HCT116 (cell line): Measurements from ENCODE around the gene CLN6. TPM values are rescaled to one million over a fixed set of nuclear protein-coding genes. Genes with fewer than 3 reads are reported as not detected.

Experiments used
- ATAC-seq: fragments of 200-7000 bp; cut with Tn5 transposase; 2 replicates; pipeline ENCODE4 v1.9.1; 2020; ENCODE audit warnings: mild to moderate bottlenecking, moderate library complexity
- BruUV-seq: library from RNA; stranded (reverse); fragments of 400-500 nt; replicated peaks from 2 replicates; lab custom pipeline; 2021; lab: Mats Ljungman, UMichigan
- CTCF ChIA-PET: fragments of 300-600 bp; sonication (Branson Sonifier 250); formaldehyde crosslinking; loops from one replicate; lab custom pipeline; 2021; ENCODE audit warnings: antibody characterized with exemption; lab: Charles Lee
- POLR2A ChIA-PET: fragments of 300-600, 350-600 bp; sonication (Branson Sonifier 250); formaldehyde crosslinking; loops from one replicate; lab custom pipeline; 2021; ENCODE audit warnings: antibody characterized with exemption; lab: Charles Lee
- RAD21 ChIA-PET, 2 experiments: fragments of 300-600 bp; sonication (Branson Sonifier 250); formaldehyde crosslinking; loops; one replicate each; lab custom pipeline; 2023; ENCODE audit warnings: low total read pairs in 2 of 2; ENCODE audit not compliant: uncharacterized antibody in 2 of 2, unreplicated experiment in 2 of 2, low non-redundant PET in 1 of 2; lab: Charles Lee
- DNase-seq: peaks from one replicate; pipeline ENCODE4 v3.0.0-alpha.2; 2010; ENCODE audit warnings: low read depth, low spot score
- H2AFZ ChIP-seq: fragments of 200-600 bp; shearing (Covaris generic), sonication (generic); 2 replicates; pipeline ENCODE4 v1.6.1; 2017; ENCODE audit warnings: low read depth, mixed run types, mixed read lengths, antibody characterized with exemption, low read length; ENCODE audit not compliant: poor library complexity, severe bottlenecking
- H3K27ac ChIP-seq: 2 replicates; pipeline ENCODE4 v1.5.1; 2012; ENCODE audit warnings: low read depth, low read length
- H3K27me3 ChIP-seq: fragments of 200-600 bp; sonication (generic); 2 replicates; pipeline ENCODE4 v1.6.1; 2016; ENCODE audit warnings: mixed run types, low read length, mixed read lengths; ENCODE audit not compliant: insufficient read depth
- H3K36me3 ChIP-seq, 2 experiments: fragments of 200-500 bp in 1 of 2; fragments of 200-600 bp in 1 of 2; sonication (Bioruptor generic) in 1 of 2; sonication (generic) in 1 of 2; 2 replicates each; pipeline versions ENCODE4 v1.5.1 to v1.6.1; 2014 to 2016; ENCODE audit warnings: low read length in 2 of 2, inconsistent platforms in 1 of 2, mixed read lengths in 1 of 2, mixed run types in 1 of 2; ENCODE audit not compliant: insufficient read depth in 2 of 2, control insufficient read depth in 1 of 2
- H3K4me1 ChIP-seq, 2 experiments: fragments of 200-600 bp in 1 of 2; sonication (generic) in 1 of 2; 2 replicates each; pipeline versions ENCODE4 v1.5.1 to v1.6.1; 2012 to 2017; ENCODE audit warnings: low read length in 2 of 2, inconsistent platforms in 1 of 2, mild to moderate bottlenecking in 1 of 2, mixed read lengths in 1 of 2, mixed run types in 1 of 2, moderate library complexity in 1 of 2; ENCODE audit not compliant: insufficient read depth in 2 of 2, control insufficient read depth in 1 of 2
- H3K4me2 ChIP-seq: fragments of 200-600 bp; sonication (generic); 2 replicates; pipeline ENCODE4 v1.6.1; 2017; ENCODE audit warnings: mixed run types, low read length, mixed read lengths
- H3K4me3 ChIP-seq, 2 experiments: fragments of 200-600 bp in 1 of 2; sonication (generic) in 1 of 2; replicated peaks in 1 of 2; 2 replicates each; pipeline ENCODE4 v1.5.1; 2011 to 2016; ENCODE audit warnings: low read length in 2 of 2, control low read depth in 1 of 2, low read depth in 1 of 2, mild to moderate bottlenecking in 1 of 2, mixed read lengths in 1 of 2, mixed run types in 1 of 2
- H3K79me2 ChIP-seq: fragments of 200-600 bp; sonication (generic); 2 replicates; pipeline ENCODE4 v1.6.1; 2017; ENCODE audit warnings: mild to moderate bottlenecking, mixed run types, low read length, moderate library complexity, mixed read lengths; ENCODE audit not compliant: insufficient read depth
- H3K9ac ChIP-seq: fragments of 200-600 bp; sonication (generic); 2 replicates; pipeline ENCODE4 v1.6.1; 2016; ENCODE audit warnings: low read length, mixed read lengths
- H3K9me2 ChIP-seq: fragments of 200-600 bp; sonication (generic), shearing (Covaris generic); 2 replicates; pipeline ENCODE4 v1.6.1; 2017; ENCODE audit warnings: mixed run types, mild to moderate bottlenecking, moderate library complexity; ENCODE audit not compliant: insufficient read depth
- H3K9me3 ChIP-seq, 2 experiments: fragments of 200-500 bp in 1 of 2; fragments of 200-600 bp in 1 of 2; sonication (Bioruptor generic) in 1 of 2; sonication (generic) in 1 of 2; 2 replicates each; pipeline ENCODE4 v1.6.1; 2014 to 2017; ENCODE audit warnings: low read length in 2 of 2, mixed read lengths in 2 of 2, inconsistent platforms in 1 of 2, low read depth in 1 of 2, mild to moderate bottlenecking in 1 of 2, mixed run types in 1 of 2, moderate library complexity in 1 of 2; ENCODE audit not compliant: control insufficient read depth in 1 of 2, insufficient read depth in 1 of 2
- H4K20me1 ChIP-seq: fragments of 200-600 bp; sonication (generic), shearing (Covaris generic); 2 replicates; pipeline ENCODE4 v1.6.1; 2017; ENCODE audit warnings: mixed run types, mild to moderate bottlenecking, moderate library complexity; ENCODE audit not compliant: insufficient read depth
- CBX3 ChIP-seq: IDR thresholded peaks from 2 replicates; pipeline ENCODE4 v1.6.1; 2012; ENCODE audit warnings: low read depth
- CEBPB ChIP-seq: IDR thresholded peaks from 2 replicates; pipeline ENCODE4 v1.6.1; 2012; ENCODE audit warnings: low read depth
- EGR1 ChIP-seq: IDR thresholded peaks from 2 replicates; pipeline ENCODE4 v1.6.1; 2012; ENCODE audit warnings: low read depth
- ELF1 ChIP-seq: IDR thresholded peaks from 2 replicates; pipeline ENCODE4 v1.6.1; 2012; ENCODE audit warnings: low read depth, borderline replicate concordance
- EZH2 ChIP-seq: fragments of 200-600 bp; sonication (generic); IDR thresholded peaks from 2 replicates; pipeline ENCODE4 v1.6.1; 2017; ENCODE audit warnings: antibody characterized with exemption, mixed run types
- EZH2phosphoT487 ChIP-seq: fragments of 200-600 bp; IDR thresholded peaks from 2 replicates; pipeline ENCODE4 v1.6.1; 2018; ENCODE audit warnings: antibody characterized with exemption, borderline replicate concordance
- FOSL1 ChIP-seq: IDR thresholded peaks from 2 replicates; pipeline ENCODE4 v1.6.1; 2012; ENCODE audit warnings: low read depth
- JUND ChIP-seq: IDR thresholded peaks from 2 replicates; pipeline ENCODE4 v1.6.1; 2012
- POLR2AphosphoS5 ChIP-seq: IDR thresholded peaks from 2 replicates; pipeline ENCODE4 v1.6.1; 2011; ENCODE audit warnings: mild to moderate bottlenecking, low read depth, low read length, moderate library complexity
- RAD21 ChIP-seq: IDR thresholded peaks from 2 replicates; pipeline ENCODE4 v1.6.1; 2012; ENCODE audit warnings: low read depth, mild to moderate bottlenecking
- SIN3A ChIP-seq: IDR thresholded peaks from 2 replicates; pipeline ENCODE4 v1.6.1; 2012; ENCODE audit warnings: low read depth
- SP1 ChIP-seq: IDR thresholded peaks from 2 replicates; pipeline ENCODE4 v1.6.1; 2012; ENCODE audit warnings: low read depth
- YY1 ChIP-seq: IDR thresholded peaks from 2 replicates; pipeline ENCODE4 v1.6.1; 2011; ENCODE audit warnings: low read length, low read depth, moderate library complexity, mild to moderate bottlenecking; ENCODE audit not compliant: insufficient replicate concordance; ENCODE audit errors: extremely low read depth
- ZNF274 ChIP-seq: fragments of 200-500 bp; sonication (Bioruptor generic); IDR thresholded peaks from 2 replicates; pipeline ENCODE4 v1.6.1; 2014; ENCODE audit warnings: mild to moderate bottlenecking, low read depth, low read length, inconsistent platforms
- intact Hi-C: fragments of 100-400 bp; cut with micrococcal nuclease; formaldehyde crosslinking; loops from 2 replicates; pipeline ENCODE4 v1.10.0; 2022
- total RNA-seq: library from RNA; stranded (reverse); gene quantifications from one replicate; pipeline ENCODE4 v1.2.1, GENCODE V29; 2021; ENCODE audit not compliant: unreplicated experiment
- TF ChIP-seq, protein P1 (sequence below): IDR thresholded peaks from 2 replicates; pipeline ENCODE4 v1.6.1; 2012
- TF ChIP-seq, protein P2 (sequence below): IDR thresholded peaks from 2 replicates; pipeline ENCODE4 v1.6.1; 2012; ENCODE audit warnings: low read depth
- TF ChIP-seq, protein P3 (sequence below): IDR thresholded peaks from 2 replicates; pipeline ENCODE4 v1.6.1; 2011; ENCODE audit warnings: mild to moderate bottlenecking, low read length, moderate library complexity; ENCODE audit not compliant: insufficient replicate concordance; ENCODE audit errors: extremely low read depth

Gene CLN6
- total RNA-seq, 1 experiment from 2014 or later, result 44.1 TPM

DNA sequence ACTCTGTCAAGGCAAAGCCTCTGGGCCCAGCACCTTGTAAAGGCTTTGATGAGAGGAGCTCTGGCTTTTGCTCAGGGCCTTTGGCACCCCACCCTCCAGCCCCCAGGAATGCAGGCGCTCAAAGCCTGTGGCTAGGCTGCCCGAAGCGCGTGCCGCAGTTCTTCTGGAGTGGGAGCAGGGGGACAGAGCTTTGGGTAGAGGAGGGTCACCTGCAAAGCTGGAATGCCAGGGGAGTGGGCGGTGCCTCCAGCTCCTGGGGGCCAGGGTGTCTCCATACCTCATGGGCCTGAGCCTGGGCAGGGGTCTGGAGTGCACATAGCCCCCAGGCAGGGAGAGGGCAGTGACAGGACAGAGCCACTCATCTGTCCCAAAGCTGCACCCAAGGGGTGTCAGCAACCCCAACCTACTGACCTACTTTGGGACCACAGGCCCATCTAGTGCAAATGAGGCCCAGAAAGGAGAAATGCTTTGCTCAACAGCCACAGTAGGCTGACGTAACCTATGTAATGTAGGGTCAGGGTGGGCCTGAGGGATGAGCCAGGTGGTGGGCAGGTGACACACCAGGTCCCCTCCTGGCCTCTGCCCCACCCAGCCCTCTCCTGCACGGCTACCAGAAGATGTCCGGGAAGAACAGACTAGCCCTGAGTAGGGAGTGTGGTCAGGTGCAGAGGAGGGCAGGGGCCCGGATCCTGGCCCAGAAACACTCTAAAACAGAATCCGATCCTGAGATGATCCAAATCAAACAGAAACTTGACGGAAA, 22.2 kb downstream of the CLN6 start:
- ATAC-seq (no peak), DNase-seq (no peak)
- no peak overlapping the region for H2AFZ ChIP-seq
- H3K4me3 ChIP-seq, result no peak overlapping the region
- H3K9me2 ChIP-seq, result no peaks in the 10 kb centered on the region
- no peaks in the 10 kb centered on the region for H3K27me3 ChIP-seq
- ChIA-PET POLR2A (no interaction called here), RAD21 (no interaction called here), CTCF (no interaction called here)
- H3K36me3 ChIP-seq, result no peaks in the 10 kb centered on the region; a peak in 1 of 4 replicates
- H3K9ac ChIP-seq, result no peak overlapping the region
- H3K4me1 ChIP-seq, result peaks cover 6 to 20% of the 10 kb centered on the region in 2 experiments; a peak in 3 of 4 replicates
- TSS peak; percentile 38 for BruUV-seq
- intact Hi-C loops, result no loop called here
- no peak overlapping the region for H3K4me2 ChIP-seq
- peaks cover 48% of the 10 kb centered on the region for H3K79me2 ChIP-seq
- H4K20me1 ChIP-seq, result no peaks in the 10 kb centered on the region
- no peak overlapping the region for H3K27ac ChIP-seq
- TF ChIP-seq POLR2AphosphoS5, result no peak
- TF ChIP-seq, protein P1, sequence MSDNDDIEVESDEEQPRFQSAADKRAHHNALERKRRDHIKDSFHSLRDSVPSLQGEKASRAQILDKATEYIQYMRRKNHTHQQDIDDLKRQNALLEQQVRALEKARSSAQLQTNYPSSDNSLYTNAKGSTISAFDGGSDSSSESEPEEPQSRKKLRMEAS, result no peak
- TF ChIP-seq JUND, result no peak
- no peak for TF ChIP-seq CEBPB
- TF ChIP-seq EGR1, result no peak
- TF ChIP-seq ZNF274, result no peak
- TF ChIP-seq EZH2phosphoT487, result no peak
- TF ChIP-seq CBX3, result no peak
- TF ChIP-seq YY1, result no peak
- TF ChIP-seq, protein P2, sequence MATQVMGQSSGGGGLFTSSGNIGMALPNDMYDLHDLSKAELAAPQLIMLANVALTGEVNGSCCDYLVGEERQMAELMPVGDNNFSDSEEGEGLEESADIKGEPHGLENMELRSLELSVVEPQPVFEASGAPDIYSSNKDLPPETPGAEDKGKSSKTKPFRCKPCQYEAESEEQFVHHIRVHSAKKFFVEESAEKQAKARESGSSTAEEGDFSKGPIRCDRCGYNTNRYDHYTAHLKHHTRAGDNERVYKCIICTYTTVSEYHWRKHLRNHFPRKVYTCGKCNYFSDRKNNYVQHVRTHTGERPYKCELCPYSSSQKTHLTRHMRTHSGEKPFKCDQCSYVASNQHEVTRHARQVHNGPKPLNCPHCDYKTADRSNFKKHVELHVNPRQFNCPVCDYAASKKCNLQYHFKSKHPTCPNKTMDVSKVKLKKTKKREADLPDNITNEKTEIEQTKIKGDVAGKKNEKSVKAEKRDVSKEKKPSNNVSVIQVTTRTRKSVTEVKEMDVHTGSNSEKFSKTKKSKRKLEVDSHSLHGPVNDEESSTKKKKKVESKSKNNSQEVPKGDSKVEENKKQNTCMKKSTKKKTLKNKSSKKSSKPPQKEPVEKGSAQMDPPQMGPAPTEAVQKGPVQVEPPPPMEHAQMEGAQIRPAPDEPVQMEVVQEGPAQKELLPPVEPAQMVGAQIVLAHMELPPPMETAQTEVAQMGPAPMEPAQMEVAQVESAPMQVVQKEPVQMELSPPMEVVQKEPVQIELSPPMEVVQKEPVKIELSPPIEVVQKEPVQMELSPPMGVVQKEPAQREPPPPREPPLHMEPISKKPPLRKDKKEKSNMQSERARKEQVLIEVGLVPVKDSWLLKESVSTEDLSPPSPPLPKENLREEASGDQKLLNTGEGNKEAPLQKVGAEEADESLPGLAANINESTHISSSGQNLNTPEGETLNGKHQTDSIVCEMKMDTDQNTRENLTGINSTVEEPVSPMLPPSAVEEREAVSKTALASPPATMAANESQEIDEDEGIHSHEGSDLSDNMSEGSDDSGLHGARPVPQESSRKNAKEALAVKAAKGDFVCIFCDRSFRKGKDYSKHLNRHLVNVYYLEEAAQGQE, result no peak
- TF ChIP-seq SP1, result no peak
- no peak for TF ChIP-seq FOSL1
- TF ChIP-seq, protein P3, sequence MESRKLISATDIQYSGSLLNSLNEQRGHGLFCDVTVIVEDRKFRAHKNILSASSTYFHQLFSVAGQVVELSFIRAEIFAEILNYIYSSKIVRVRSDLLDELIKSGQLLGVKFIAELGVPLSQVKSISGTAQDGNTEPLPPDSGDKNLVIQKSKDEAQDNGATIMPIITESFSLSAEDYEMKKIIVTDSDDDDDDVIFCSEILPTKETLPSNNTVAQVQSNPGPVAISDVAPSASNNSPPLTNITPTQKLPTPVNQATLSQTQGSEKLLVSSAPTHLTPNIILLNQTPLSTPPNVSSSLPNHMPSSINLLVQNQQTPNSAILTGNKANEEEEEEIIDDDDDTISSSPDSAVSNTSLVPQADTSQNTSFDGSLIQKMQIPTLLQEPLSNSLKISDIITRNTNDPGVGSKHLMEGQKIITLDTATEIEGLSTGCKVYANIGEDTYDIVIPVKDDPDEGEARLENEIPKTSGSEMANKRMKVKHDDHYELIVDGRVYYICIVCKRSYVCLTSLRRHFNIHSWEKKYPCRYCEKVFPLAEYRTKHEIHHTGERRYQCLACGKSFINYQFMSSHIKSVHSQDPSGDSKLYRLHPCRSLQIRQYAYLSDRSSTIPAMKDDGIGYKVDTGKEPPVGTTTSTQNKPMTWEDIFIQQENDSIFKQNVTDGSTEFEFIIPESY, result no peak
- TF ChIP-seq RAD21, result no peak
- TF ChIP-seq SIN3A, result no peak
- no peak for TF ChIP-seq EZH2
- no peak for TF ChIP-seq ELF1
- H3K9me3 ChIP-seq, result no peaks in the 10 kb centered on the region
